HG02970 (cell line): ENCODE data around the gene TMEM26.

Source experiments
- ATAC-seq: cut with Tn5 transposase; IDR thresholded peaks from one replicate; pipeline ENCODE4 v1.9.1; 2021; ENCODE audit warnings: mild to moderate bottlenecking, moderate library complexity, moderate number of reproducible peaks; ENCODE audit not compliant: unreplicated experiment, low FRiP score

TMEM26 gene

DNA sequence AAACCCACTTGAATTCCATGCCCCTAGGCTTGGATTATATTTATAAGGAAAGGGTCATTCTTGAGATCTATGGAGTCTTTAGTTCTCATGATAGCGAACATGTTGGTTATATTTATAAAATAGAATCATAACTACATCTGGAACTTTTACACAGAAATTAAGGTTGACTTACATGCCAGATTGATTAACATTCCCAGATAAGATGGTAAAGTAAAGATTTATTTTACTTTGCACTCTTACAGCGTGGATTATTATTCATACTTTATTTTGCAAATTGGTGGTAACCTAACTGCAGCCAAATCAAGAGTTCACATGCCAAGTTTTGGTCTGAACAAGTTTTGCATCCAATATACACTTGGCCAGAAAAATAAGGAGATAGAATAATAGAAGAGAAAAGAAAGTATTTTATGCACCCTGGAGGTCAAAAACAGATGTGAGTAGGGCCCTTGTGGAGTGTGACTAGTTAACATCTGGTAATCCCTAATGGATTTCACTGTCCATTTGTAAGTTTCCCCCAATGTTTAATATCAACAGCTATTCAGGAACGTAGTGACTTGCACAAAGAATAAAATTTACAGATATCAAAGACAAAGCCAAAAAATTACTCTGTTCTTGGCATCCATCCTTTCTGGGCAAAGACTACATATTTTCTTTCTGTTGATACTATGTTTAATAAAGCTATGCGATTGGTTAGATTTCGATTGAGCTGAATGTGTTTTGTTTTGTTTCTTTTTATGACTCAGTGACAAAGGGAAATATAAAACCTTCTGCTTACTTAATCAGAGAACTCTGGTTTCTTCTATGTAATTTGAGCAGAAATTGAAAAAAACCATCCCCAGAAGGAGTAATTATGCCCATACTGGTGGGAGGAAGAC, 10.1 kb upstream of the TMEM26 start:
- ATAC-seq = no peak

DNA sequence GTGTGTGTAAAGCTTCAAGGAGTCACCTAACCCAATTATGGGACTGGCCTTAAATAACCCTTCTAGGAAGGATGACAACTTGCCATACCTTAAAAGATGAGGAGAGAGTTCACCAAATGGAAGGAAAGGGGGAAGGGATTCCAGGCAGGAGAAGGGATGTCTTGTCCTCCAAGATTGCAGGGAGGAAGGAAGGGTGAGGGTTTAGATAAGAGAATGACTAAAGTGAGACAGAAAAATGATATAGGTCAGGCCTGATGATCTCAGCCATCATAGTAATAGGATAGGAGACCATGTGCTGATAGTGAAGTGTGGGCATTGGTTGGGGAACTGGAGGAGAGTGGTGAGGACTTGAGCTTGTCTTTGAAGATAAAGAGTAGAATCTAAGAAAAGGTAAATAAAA, 7.7 kb upstream of the TMEM26 start:
- ATAC-seq = no peak

DNA sequence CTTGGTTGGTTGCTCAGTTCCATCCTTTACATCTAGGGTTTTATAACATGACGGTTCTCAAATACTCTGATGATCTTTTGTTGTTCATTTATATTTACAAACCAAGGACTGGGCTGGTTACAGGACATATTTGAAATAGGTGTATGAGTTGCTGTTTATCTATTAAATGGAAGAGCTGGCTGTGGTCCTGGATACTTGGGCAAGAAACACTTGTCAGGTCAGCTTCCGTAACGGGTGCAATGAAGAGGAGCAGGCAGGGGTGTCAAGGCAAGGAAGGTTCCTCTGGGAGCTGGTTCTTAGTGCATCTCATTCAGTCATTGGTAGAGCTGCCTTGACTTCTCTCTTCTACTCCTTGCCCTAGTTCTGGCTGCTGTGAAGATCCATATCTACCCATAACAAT, 4.8 kb upstream of the TMEM26 start:
- ATAC-seq = no peak

DNA sequence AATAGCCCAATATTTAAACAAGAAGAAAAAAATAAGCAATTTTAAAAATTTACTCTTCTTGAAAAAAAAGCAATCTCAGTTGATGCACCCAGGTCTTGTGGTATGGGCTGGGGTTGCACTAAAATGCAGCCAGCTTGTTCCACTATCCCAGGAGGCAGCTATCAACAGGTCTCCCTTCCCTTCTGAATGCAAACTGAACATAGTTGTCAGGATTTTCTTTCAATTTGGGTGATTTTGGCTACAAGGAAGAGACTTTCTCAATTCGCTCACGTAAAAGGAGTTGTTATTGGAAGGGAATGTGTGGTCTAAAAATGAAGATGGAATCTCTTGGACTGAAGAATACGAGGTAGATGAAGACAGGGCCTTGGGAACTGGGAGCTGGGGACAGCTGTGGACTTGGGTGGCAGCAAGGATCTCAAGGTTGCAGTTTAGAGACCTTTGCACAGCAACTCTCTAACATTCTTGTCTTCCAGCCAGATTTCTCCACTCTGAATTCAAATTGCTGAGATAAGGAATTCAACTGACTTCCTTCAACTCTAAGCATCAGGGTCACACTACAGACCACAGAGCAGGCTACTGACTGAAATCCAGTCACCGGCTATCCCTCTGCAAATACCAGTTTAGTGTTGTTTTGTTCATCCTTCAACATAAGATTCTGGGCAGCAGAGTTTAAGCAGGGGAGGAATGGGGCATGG, 3.1 kb upstream of the TMEM26 start:
- no peak for ATAC-seq

DNA sequence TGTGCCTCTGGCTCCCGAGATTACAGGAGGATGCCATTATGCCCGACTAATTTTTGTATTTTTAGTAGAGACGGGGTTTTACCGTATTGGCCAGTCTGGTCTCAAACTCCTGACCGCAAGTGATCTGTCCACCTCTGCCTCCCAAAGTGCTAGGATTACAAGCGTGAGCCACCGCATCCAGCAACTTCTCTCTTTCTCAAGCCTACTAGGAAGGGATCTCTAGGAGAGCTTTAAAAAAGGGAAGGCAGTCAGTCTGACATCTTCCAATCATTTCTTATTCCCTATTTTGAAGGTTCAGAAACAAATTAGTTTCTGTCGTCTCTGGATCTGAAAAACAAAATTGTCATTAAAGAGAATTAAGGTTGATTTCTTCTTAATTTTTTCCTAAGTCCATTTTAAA, 2.5 kb upstream of the TMEM26 start:
- no peak for ATAC-seq

DNA sequence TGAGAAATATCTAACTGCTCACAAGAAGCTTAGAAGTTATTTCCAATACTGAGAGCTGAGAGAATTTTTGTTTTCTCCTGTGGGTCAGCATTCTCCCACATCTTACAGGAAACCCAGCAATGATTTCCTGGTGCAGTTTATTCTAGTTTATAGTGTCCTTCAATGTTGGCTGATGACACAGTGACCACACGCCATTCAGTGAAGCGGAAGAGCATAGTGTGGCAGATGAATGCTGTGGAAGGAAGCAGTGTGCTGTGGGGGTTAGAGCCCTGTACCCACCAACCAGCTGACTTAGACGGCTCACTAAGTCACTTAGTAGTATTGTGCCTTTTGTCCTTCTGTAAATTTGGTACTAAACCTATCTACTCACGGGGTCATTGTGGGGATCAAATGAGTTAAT, 1.4 kb upstream of the TMEM26 start:
- no peak for ATAC-seq

DNA sequence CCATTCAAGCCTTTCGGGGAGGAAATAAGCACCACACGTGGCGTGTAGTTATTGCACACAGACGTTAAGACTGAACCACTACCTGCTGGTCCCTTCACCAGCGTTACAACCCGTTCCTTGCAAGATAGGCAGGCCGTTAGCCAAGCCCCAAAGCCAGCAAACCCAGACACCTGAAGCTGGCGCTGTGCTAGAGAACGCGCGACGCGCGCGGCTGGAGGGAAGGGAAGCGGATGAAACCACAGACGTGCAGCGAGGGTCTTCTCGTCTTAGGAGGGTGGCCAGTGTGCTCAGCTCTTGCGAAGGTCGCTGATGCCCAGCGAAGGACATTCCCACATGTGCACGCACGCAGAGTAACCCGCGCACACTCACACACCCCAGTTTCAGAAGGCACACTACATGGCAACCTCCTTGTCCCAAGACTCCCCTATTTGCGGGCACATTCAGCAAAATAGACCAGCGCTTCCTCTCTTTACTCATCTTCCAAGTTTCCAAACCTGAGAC, 980 bp downstream of the TMEM26 start:
- ATAC-seq = no peak

DNA sequence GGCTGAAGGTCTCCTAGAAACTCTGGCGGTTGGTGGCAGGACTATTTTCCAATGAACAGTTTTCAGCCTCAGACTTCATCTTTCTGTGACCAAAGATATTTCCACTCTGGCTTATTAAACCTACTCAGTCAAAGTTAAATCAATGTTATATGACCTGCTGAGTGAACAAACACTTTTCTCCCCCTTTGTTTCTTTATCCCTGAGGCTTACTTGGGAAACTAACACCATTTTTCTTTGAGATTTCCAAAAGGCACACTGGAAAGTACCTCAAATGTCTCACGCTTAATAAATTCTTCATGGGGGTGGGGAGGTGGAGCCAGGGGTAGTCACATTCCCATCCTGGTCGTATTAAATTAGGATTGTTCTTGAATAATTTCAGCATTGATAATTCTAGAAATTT, 1.8 kb downstream of the TMEM26 start:
- no peak for ATAC-seq

DNA sequence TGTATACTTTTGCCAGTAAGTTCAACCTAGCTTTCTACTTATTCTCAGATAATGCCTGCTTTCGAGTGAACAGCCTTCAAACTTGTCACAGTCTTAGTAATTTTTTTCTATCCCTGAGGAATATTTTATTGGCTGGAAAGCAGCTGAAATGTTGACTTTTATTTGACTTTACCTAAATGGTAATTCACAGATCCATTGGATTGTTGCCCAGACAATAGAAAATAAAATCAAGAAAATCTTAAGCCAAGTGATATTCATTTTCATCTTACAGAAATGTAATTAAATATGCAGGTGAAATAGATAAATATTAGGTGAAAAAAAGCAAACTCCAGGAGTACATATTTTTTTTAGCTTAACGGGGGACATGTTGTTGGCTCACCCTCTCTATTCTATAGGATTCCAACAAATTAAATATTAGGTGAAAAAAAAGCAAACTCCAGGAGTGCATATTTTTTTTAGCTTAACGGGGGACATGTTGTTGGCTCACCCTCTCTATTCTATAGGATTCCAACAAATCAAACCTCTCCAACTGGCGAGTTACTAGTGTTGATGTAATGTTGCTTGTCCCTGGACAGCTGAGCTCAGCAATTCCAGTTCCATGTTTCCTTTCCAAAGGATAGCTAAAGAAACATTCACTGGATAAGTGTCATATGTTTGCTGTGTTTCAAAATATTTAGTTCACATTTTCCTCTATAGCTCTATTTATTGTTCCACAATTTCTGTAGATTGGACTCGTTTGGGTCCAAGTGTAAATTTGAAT, 4.2 kb downstream of the TMEM26 start:
- ATAC-seq = no peak

DNA sequence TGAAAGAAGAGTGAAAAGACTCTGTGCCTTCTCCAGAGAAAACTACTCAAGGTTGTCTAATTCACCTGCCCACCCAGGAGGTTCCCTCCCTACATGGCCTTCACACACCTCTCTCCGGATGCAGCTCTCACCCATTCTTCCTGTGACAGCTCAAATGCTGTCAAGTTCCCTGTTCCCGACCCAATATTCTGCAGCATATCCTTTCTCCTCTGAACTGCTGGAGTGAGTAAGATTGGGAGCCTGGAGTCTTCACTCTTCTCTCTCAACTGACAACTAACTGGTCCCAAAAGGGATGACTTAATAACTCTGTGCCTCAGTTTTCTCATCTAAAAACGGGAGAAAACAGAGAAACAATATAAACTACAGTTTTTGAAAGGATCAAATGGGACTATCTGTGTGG, 5.1 kb downstream of the TMEM26 start:
- no peak for ATAC-seq

DNA sequence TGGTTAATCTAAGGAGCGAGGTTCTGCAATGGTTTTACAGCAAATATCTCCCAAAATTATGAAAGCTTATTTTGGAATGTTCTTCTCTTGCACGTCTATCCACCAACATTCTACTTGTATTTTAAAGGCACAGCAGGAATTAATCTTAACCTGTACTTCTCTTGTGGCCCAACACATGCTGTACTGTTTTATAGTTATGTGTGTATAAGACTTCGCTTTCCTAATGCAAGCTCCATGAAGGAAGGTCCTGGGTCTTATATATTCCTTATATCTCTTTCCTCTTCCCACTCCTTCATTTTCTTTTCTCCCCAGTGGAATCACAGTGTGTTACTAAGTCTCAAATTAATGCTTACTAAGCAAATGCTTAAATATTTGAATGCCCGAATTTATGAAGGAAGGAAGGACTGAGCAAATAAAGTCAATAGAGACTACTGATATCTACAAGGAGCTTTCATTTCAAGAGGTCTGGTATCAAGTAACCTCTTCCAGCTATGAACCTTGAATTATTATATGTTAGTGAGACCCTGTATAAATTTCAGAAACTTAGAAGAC, 14.0 kb downstream of the TMEM26 start:
- ATAC-seq = no peak

DNA sequence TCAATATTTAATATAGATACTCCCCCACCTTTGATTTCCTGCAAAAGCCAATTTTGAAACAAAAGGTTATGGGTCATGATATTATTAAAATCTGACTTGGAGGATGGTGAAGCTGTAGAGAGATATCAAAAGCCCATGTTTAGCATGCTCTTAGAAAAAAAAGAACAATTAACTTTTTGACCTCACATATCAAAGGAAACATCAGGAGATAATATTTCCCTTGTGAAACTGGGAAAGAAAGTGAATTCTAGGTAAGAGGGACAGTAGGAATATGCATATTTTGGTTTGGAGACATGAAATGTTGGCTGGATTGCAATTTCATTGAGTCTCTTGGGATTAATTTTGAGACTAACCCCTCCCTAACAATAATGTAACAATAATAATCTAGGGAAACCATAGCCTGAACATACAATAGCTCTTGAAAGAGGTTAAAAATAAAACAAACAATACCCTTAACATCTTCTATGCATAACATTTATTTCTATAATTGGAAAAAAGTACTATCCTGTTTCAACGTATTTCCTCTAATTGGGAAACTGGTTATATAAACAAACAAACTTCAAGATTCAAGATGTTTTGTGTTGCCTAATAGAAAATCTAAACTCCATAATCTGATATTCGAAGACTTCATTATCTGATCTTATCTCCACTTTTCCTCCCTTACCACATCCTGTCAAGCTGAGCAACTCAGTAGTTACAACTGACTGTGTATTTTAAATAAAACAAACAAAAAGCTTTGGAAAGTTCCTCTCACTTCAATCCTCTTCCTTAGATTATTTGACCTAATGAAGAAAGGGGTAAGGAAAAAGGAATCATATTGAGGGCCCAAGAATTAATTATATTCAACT, 14.8 kb downstream of the TMEM26 start:
- ATAC-seq = no peak

DNA sequence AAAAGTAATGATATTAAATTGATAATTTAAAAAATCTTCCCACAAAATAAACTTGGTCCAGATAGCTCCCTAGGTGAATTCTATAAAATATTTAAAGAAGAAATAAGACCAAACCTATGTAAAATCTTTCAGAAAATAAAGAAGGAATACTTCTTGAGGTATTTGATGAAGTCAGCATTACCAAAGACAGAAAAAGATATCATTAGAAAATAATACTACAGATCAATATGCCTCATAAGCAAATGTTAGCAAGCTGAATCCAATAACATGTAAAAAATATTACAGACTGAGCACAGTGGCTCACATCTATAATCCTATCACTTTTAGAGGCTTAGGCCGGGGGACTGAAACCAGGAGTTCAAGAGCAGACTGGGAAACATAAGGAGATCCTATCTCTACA, 30.0 kb downstream of the TMEM26 start:
- no peak for ATAC-seq

DNA sequence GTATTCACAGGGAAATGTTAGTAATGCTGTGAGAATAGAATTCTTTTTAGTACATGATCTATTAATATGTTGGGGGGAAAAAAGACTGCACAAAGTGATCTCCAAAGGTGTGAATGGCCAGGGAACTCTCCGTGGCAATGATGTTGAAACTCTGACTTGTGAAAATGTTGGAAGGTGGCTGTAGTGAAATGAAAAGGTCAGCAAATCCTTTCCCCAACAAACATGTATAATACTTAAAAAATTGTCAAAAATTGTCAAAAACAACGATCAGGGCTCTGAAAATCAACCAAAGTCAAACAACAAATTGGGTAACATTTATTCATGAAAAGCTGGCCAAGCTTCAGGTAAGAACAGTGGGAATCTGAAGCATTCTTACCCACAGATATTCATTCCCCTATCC, 35.5 kb downstream of the TMEM26 start:
- ATAC-seq = no peak

DNA sequence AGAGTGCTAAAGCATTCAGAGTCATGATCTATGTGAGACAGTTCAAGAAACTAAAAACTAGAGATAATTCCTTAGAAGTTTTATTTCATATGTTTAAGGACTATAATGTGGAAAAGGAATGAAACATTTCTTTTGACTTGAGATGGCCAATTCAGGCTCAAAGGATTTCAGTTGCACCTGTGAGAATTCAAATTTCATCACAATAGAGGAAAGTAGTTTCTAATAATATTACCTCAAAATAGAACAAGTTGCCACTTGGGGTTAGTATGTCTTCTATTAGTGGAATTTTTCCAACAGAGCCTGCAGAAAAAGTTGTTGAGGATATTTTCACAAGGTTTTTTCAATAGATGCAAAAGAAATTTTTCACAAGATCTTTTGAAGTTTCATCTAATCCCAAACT, 37.4 kb downstream of the TMEM26 start:
- ATAC-seq = no peak

DNA sequence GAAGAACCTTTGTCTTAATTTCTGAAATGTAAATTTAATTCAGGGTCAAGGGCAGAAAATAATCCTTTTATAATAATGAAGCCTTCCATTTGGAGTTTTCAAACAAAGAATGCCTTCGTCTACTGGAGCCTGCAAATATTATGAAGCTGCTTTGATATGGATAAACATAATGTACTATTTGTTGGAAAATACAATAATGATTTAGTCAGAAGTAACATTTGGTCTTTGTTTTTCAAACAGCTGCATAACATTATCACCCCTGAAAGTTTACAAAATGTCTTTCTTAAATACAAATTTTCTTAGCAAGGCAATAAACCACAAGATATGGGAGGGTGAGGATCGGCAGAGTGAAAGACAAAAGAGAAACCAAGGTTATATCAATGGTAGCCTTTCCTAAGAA, 41.5 kb downstream of the TMEM26 start:
- ATAC-seq = no peak

DNA sequence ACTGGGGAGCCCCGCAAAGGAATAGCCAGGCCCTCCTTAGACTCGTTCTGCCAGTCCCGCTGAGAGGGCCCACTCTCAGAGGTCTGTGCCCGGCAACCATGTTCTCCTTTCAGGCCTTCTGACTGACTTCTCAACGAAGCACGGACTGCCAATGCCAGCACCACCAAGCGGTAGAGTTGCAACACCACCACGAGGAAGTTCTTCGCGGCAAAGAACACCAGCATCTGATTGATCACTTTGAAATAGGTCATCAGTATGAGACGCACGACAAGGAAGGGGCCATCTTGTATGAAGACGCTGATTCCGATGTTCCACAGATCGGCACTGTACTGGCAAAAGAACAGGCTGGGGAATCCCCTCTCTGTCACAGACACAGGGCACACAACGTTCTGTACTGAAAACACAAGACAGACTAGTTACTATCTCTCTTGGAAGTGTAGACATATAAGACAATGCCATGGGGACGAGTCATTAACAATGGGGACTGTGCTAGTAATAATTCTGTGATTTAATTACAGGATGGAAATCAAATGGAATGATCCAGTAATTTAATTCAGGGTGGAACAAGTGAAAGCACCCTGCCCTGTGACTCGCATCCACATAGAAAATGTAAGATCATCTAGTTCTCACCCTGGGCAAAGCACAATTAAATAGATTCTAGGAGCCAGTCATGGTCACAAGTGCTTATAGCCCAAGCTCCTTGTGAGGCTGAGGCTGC, 42.7 kb downstream of the TMEM26 start:
- ATAC-seq = no peak

DNA sequence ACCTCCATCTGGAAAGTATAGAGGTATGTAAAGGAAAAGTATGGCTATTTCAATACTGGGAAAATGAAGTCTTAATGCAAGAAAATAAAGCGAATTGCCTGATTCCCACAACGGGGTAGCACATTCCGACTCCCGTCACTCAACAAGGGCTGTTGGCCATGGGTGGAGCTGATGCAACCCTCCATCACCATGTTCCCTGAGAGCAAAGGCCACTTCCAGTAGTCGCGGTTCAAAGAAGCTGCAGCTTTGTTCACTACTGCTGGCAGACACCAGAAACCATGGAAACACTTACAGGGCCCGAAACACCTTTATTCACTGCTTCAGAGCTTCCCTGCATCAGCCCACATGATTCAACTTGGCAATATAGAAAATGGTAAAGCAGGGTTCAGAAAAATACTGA, 44.0 kb downstream of the TMEM26 start:
- no peak for ATAC-seq

DNA sequence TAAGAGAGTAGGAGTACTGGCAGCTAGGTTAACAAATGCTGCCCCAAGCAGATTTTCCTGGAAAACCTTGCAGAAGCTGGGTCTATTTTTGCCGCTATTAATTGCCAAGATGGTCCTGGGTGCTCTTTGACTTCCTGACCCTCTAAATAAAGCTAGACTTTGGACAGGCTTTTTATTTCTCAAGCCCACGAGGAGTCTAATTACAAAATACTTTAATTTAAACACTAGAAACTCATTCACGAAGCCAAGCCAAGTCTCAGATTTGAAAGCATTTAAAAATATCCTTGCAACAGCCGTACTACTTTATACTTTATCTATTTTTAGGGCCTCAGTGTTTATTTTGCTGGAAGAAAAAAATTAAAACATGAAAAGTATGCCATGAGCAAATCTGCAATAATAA, 45.1 kb downstream of the TMEM26 start:
- no peak for ATAC-seq
